Activated CD4-positive, alpha-beta T cell treated with anti-CD3 and anti-CD28 coated beads, Interleukin-2, amount 10 ng/mL, durations not matched to agents 24 days and 14 days (primary cell): ENCODE measurements around the gene EMILIN2. TPM values are rescaled to one million over a fixed set of nuclear protein-coding genes. Genes with fewer than 3 reads are reported as not detected.
"Not testable (repeated sequence)": the region's sequence is repeated elsewhere in the genome, so short reads cannot be mapped to it uniquely, and the experiment has no call there.

Source experiments
- DNase-seq: peaks from one replicate; pipeline ENCODE4 v3.0.0; 2022
- H3K27ac Mint-ChIP-seq: one replicate; pipeline ENCODE4 v1.8.0; 2022; ENCODE audit warnings: mild to moderate bottlenecking, mixed read lengths
- H3K27me3 Mint-ChIP-seq: one replicate; pipeline ENCODE4 v1.8.0; 2022; ENCODE audit warnings: mixed read lengths
- H3K36me3 Mint-ChIP-seq: one replicate; pipeline ENCODE4 v1.8.0; 2022; ENCODE audit warnings: low read depth, mild to moderate bottlenecking, mixed read lengths
- H3K4me1 Mint-ChIP-seq: one replicate; pipeline ENCODE4 v1.8.0; 2021; ENCODE audit warnings: mixed read lengths
- H3K4me3 Mint-ChIP-seq: one replicate; pipeline ENCODE4 v1.8.0; 2022; ENCODE audit warnings: mild to moderate bottlenecking, moderate library complexity, mixed read lengths
- H3K9me3 Mint-ChIP-seq: one replicate; pipeline ENCODE4 v1.8.0; 2021; ENCODE audit warnings: mixed read lengths
- intact Hi-C: fragments of 100-400 bp; cut with micrococcal nuclease; formaldehyde crosslinking; loops from one replicate; pipeline ENCODE4 v1.15.1; 2023
- total RNA-seq: library from RNA; stranded (reverse); gene quantifications from 2 replicates; pipeline ENCODE4 v1.2.3, GENCODE V29; 2022

The EMILIN2 gene
- total RNA-seq, 1 donor from 2014 or later = 35.5 TPM

DNA sequence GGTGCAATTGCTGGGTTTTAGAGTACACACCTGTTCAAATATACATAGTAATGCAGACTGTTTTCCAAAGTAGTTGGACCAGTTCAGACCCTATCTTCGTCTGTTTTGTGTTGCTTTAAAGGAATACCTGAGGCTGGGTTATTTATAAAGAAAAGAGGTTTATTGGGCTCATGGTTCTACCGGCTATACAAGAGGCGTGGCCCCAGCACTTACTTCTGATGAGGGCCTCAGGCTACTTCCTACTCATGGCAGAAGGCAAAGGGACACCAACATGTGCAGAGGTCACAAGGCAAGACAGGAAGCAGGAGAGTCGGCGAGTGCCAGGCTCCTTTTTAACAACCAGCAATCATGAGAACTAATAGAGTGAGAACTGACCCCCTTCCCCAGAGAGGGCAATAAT lies 21.9 kb upstream of the EMILIN2 start:
- intact Hi-C loops = no loop called here
- peaks cover 7% of the 10 kb centered on the region for H3K9me3 Mint-ChIP-seq
- H3K27me3 Mint-ChIP-seq = peaks cover 6% of the 10 kb centered on the region
- no peak overlapping the region for H3K4me3 Mint-ChIP-seq
- no peaks in the 10 kb centered on the region for H3K4me1 Mint-ChIP-seq
- no peak overlapping the region for H3K27ac Mint-ChIP-seq
- DNase-seq = peak; percentile 32
- H3K36me3 Mint-ChIP-seq = no peaks in the 10 kb centered on the region

DNA sequence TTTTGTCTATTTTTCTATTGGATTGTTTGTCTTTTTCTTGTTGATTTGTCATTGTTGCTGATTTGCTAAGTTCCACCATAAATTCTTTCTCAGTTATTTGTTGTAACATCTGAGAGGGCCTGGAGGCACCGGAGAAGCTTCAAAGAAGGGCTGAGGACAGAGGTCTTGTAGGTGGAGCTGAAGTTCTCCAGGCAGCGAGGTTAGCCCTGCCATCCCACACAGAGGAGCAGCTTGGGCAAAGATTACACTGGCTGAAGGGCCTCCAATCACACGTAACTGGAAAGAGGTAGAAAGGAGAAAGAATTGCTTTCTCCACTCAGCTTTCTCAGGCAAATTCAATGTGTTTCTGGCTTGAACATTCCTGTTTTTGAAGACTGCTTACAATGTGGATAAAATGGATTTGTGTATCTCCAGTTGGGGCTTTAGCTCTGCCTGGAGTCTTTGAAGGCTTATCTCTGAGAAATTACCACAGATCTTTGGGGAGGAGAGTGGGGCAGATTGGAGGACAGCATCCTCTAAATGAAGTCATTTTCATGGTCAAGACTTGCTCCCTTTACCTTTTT lies 21.1 kb upstream of the EMILIN2 start:
- DNase-seq = peak; percentile 31
- no peak overlapping the region for H3K27ac Mint-ChIP-seq
- intact Hi-C loops = no loop called here
- peaks cover 8% of the 10 kb centered on the region for H3K27me3 Mint-ChIP-seq
- H3K4me3 Mint-ChIP-seq = no peak overlapping the region
- H3K4me1 Mint-ChIP-seq = no peaks in the 10 kb centered on the region
- H3K36me3 Mint-ChIP-seq = no peaks in the 10 kb centered on the region
- H3K9me3 Mint-ChIP-seq = peaks cover 7% of the 10 kb centered on the region

DNA sequence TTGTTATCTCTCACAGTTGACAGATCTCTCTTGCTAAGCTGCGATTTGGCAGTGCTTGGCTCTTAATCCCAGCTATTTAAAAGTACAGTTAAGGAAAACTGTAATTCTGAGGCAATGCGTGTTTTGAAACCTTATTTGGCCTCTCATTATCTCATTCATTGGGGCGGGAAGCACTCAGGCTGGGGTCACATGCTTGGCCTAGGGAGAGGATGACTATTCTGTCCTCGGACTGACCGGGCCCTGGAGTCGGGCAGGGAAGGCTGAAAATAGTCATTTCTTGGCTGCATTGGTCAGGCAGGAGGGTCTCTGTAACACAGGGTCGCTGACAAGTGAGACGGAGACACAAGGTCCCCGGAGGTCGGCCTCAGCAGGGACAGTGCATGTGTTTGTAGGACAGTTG lies 20.2 kb upstream of the EMILIN2 start:
- Mint-ChIP-seq H3K4me3 (no peak overlapping the region), H3K27ac (no peak overlapping the region), H3K27me3 (peaks cover 11% of the 10 kb centered on the region), H3K4me1 (no peaks in the 10 kb centered on the region), H3K36me3 (no peaks in the 10 kb centered on the region), H3K9me3 (peaks cover 7% of the 10 kb centered on the region)
- intact Hi-C loops = no loop called here
- DNase-seq = peak; percentile 34

DNA sequence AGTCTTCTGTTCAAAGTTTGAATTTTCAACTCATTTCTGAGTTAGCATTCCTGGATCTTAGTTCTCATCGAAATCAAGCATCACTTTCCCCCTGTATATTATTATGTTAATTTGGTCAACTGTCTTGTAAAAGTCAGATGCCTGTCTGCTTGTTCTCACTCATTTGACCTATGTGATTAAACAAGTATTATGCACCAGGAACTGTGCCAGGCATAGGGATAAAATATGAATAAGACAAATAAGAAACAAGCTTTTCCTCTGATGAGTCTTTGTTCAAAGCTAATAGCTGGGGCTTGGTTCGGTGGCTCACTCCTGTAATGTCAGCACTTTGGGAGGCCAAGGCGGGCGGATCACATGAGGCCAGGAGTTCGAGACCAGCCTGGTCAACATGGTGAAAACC lies 19.7 kb upstream of the EMILIN2 start:
- Mint-ChIP-seq H3K27me3 (peaks cover 11% of the 10 kb centered on the region), H3K36me3 (no peaks in the 10 kb centered on the region), H3K4me3 (no peak overlapping the region), H3K4me1 (no peaks in the 10 kb centered on the region), H3K9me3 (peaks cover 7% of the 10 kb centered on the region), H3K27ac (no peak overlapping the region)
- DNase-seq = no peak
- intact Hi-C loops = no loop called here

DNA sequence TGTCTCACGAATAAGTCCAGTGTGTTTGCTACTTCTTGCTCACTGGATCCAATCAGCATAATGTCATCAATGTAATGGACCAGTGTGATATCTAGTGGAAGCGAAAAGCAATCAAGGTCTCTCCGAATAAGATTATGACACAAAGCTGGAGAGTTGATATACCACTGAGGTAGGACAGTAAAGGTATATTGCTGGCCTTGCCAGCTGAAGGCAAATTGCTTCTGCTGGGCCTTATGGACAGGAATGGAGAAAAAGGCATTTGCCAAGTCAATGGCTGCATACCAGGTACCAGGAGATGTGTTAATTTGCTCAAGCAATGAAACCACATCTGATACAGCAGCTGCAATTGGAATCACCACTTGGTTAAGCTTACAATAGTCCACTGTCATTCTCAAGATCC lies 10.7 kb upstream of the EMILIN2 start:
- DNase-seq, intact Hi-C loops, H3K4me1 Mint-ChIP-seq, H3K27ac Mint-ChIP-seq, H3K36me3 Mint-ChIP-seq, H3K4me3 Mint-ChIP-seq: not testable (repeated sequence)
- Mint-ChIP-seq H3K27me3 (peaks cover 11% of the 10 kb centered on the region), H3K9me3 (peaks cover 25% of the 10 kb centered on the region)

DNA sequence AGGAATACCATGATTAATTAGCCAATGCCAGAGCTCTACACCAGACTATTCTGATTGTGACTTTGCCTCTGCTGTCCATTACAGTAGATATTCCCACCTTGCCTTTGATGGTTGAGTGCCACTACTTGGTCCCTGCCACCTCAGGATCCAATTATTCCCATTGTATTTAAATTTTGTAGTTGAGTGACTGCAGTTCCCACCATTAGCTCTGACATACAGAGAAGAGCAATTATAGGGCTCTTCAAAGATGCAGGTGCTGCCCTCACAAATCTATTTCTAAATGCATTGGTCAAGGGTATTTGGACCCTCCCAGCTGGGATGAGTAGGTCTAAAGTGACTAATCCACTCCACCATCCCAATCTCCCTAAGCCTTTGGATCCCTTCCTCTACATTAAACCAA lies 9.5 kb upstream of the EMILIN2 start:
- H3K36me3 Mint-ChIP-seq, H3K27ac Mint-ChIP-seq, intact Hi-C loops, H3K4me3 Mint-ChIP-seq, DNase-seq, H3K4me1 Mint-ChIP-seq: not testable (repeated sequence)
- H3K9me3 Mint-ChIP-seq = peaks cover 25% of the 10 kb centered on the region
- H3K27me3 Mint-ChIP-seq = peaks cover 10% of the 10 kb centered on the region

DNA sequence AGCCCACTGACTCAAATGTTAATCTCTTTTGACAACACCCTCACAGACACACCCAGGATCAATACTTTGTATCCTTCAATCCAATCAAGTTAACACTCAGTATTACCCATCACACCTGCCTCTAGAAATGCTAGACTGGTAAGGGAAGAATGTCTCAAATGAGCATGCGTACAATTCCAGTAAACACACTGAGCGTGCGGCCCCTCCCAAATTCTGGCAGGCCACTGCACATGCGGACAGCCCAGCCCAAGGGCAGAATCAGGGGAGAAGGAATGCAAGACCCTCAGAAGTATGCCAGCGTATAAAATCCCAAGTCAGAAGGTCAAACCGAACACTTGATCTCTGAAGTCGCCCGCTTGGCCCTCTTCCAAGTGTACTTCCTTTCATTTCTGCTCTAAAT lies 7.6 kb upstream of the EMILIN2 start:
- Mint-ChIP-seq H3K27ac (no peak overlapping the region), H3K36me3 (no peaks in the 10 kb centered on the region), H3K9me3 (peaks cover 25% of the 10 kb centered on the region), H3K4me1 (no peaks in the 10 kb centered on the region), H3K27me3 (peaks cover 19% of the 10 kb centered on the region), H3K4me3 (no peak overlapping the region)
- intact Hi-C loops = no loop called here
- DNase-seq = no peak

DNA sequence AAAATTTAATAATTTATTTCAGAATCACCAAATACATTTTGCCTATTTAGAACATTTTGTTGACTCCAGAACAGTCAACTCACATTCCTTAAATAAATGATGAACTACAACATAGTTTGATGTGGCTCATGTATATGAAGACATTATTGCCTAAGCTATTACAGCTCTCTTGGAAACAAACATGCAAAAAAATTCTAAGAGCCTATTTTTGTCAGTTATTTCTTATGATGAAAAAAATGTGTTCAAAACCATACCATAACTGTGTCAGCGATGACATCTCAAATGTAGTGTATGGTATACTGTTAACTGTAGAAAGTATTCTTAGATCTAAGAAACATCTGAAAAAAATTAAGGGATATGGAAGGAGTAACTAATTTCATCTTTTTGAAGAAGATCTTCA lies 6.3 kb upstream of the EMILIN2 start:
- H3K27me3 Mint-ChIP-seq = peaks cover 31% of the 10 kb centered on the region
- H3K9me3 Mint-ChIP-seq = peaks cover 29% of the 10 kb centered on the region
- H3K4me1 Mint-ChIP-seq = peaks cover 4% of the 10 kb centered on the region
- no peak overlapping the region for H3K4me3 Mint-ChIP-seq
- intact Hi-C loops = loop anchor here (5.0 kb wide), 1 partner anchor 38 kb away; no protein-coding TSS in a partner anchor
- H3K36me3 Mint-ChIP-seq = no peaks in the 10 kb centered on the region
- no peak overlapping the region for H3K27ac Mint-ChIP-seq
- DNase-seq = no peak

DNA sequence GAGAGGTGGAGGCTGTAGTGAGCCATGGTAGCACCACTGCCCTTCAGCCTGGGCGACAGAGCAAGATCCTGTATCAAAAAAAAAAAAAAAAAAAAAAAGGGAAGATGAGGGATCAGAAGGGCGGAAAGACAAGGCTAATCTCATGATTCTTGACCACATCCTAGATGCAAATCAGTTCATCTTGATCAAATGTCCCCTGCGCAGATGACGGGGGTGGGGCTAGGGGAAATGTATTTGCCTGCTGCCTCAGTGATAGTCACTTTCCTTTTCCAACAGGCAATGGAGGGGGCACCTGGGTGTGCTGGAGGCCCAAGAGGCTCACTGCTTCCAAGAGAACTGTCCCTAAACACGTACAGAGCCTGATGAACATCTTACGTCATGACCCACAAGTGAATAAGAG lies 3.7 kb upstream of the EMILIN2 start:
- Mint-ChIP-seq H3K27ac (no peak overlapping the region), H3K4me1 (peaks cover 15% of the 10 kb centered on the region), H3K36me3 (no peaks in the 10 kb centered on the region), H3K9me3 (peaks cover 15% of the 10 kb centered on the region), H3K27me3 (peaks cover 42% of the 10 kb centered on the region), H3K4me3 (no peak overlapping the region)
- intact Hi-C loops = loop anchor here (5.0 kb wide), 1 partner anchor 41 kb away; no protein-coding TSS in a partner anchor
- DNase-seq = no peak

DNA sequence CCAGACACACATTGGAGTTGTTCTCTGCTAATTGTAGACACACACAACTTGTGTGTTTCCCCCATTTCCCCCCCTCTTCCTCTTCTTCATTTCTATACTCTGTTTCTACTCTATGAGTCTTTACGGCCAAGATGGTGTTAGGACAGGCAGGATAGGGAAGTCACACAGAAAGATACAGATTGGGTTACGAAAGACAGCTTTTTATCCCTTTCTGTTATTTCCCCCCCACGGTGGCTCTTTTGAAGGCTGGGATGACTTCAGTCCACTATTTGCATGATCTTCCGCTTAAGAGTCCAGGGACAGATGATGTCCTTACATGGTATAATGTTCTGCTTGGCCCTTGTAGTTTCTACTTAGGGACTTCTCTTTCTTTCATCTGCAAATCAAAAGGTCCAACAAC lies 1.6 kb upstream of the EMILIN2 start:
- peak overlapping the region; percentile 56 for H3K27ac Mint-ChIP-seq
- peaks cover 45% of the 10 kb centered on the region for H3K27me3 Mint-ChIP-seq
- intact Hi-C loops = loop anchor here (5.0 kb wide), 3 partner anchors 158 to 402 kb away; partner anchors contain the start of genes METTL4, MYL12A and NDC80

DNA sequence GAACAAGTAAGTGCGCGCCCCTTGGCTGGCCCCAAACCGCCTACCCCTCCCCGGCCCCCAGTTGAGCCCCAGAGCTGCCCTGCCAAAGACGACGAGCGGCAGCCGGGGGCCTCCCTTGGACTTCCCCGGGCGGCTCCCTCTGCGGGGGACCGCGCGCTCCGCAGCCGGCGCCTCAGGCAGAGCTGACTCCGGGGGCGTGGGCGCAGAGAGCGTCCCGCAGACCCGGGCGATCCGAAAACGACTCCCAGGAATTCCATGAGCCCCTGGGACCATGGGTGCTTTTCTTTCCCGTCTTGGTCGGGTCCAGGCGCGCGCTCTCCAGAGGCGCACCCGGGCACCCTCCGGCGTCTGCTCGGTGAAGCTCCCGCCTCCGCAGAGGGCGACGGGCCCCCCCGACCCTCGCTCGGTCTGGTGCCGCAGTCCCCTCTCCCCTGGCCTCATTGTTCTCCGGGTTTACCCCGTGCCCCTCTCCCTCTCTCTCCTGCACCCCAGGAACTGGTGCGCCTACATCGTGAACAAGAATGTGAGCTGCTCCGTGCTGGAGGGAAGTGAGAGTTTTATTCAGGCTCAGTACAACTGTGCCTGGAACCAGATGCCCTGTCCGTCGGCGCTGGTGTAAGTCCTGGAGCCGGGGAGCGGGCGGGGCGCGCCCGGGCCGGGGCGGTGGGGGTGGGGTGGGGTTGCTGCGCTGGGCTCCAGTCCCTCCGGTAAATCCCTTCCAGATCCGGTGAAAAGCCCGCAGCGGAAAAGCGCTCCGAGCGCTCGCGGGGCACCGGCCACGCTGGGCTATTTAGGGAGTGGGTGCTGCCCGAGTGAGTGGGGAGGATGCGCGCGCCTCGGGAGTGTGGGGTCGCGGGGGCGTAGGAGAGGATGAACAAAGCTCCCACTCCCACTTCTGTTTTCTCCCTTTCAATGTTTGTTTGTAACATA lies 776 bp downstream of the EMILIN2 start:
- intact Hi-C loops = loop anchor here (1.0 to 5.0 kb wide), 5 partner anchors 35 to 400 kb away; partner anchors contain the start of genes METTL4, MYL12A and NDC80
- peaks cover 49% of the 10 kb centered on the region for H3K27me3 Mint-ChIP-seq
- H3K27ac Mint-ChIP-seq = peak overlapping the region; percentile 88
- peaks cover 4% of the 10 kb centered on the region for H3K9me3 Mint-ChIP-seq
- H3K4me3 Mint-ChIP-seq = peak overlapping the region; percentile 88
- peaks cover 36% of the 10 kb centered on the region for H3K4me1 Mint-ChIP-seq
- DNase-seq = peak; percentile 79
- peaks cover 3% of the 10 kb centered on the region for H3K36me3 Mint-ChIP-seq

More for the DNA sequence above, 1.6 kb upstream of the EMILIN2 start:
- peaks cover 27% of the 10 kb centered on the region for H3K4me1 Mint-ChIP-seq
- H3K36me3 Mint-ChIP-seq = no peaks in the 10 kb centered on the region
- no peak overlapping the region for H3K4me3 Mint-ChIP-seq
- no peak for DNase-seq
- H3K9me3 Mint-ChIP-seq = peaks cover 4% of the 10 kb centered on the region

DNA sequence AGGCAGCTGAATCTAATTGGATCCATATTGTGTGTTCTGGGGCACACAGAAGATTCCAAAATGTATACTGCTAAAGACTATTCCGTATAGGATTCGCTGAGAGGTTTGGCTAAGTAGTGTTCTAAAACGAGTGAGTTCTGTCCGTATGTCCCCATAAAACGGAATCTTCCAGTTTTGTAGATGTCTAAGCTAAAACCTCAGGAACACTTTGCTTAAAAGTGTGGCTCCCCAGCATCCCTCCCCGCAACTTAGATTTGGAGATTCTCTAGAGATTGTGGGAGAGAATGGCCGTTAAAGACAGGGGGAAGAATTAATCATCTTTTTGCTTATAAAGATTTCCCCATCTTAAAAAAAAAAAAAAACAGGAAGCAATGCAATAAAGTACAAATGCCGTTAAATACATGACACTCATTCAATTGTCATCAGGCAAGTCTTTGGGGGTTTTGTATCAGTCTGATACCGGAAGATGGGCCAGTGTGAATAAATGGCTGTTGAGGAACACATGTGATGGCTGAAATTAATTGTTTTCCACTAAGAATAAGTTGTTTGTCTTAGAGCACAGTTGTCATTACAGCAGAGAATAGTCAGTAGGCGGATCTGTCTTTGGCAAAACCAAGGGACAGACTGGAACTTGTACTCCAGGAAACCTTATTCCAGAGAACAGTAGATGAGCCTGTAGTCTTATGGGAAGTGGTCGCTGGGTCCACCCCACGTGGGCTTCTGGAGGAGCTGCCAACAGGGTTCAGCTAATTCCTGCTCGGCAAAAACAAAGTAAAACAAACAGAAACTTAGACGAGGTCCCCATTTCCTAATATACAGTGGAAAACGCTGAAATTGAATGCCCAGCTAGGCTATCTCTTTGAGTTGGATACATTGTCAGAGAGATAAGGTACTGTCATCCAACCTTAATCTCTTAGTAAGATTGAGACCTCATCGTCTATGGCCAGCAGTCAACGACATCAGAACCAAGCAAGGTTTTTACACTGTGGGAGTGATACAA lies 1.7 kb downstream of the EMILIN2 start:
- Mint-ChIP-seq H3K9me3 (peaks cover 4% of the 10 kb centered on the region), H3K4me1 (peaks cover 36% of the 10 kb centered on the region), H3K27ac (peak overlapping the region; percentile 88), H3K4me3 (peak overlapping the region; percentile 88), H3K27me3 (peaks cover 46% of the 10 kb centered on the region), H3K36me3 (peaks cover 3% of the 10 kb centered on the region)
- DNase-seq = no peak
- intact Hi-C loops = loop anchor here (2.0 to 5.0 kb wide), 4 partner anchors 34 to 399 kb away; partner anchors contain the start of genes METTL4, MYL12A and NDC80

DNA sequence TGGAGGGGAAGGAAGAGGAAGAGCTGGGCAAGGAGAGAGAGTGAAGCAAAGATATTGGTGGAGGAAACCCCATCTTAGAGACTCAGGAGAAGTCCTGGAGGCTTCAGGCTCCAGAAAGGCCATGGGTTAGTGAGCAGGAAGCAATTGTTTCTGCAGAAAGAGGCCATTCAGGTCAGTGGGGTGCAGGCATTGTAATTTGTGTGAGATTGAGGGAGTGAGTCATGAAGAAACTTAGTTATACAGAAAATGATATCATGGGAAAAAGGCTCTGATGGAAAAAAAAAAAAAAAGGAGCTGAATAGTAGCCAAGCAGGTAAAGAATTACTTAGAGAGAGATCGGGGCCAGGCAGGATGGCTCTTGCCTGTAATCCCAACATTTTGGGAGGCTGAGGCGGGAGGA lies 4.0 kb downstream of the EMILIN2 start:
- H3K36me3 Mint-ChIP-seq = peaks cover 3% of the 10 kb centered on the region
- peak overlapping the region; percentile 72 for H3K27ac Mint-ChIP-seq
- peaks cover 27% of the 10 kb centered on the region for H3K27me3 Mint-ChIP-seq
- no peak for DNase-seq
- peak overlapping the region; percentile 46 for H3K4me3 Mint-ChIP-seq
- H3K9me3 Mint-ChIP-seq = no peaks in the 10 kb centered on the region
- intact Hi-C loops = no loop called here
- H3K4me1 Mint-ChIP-seq = peaks cover 33% of the 10 kb centered on the region
